DMS114 treated with DMSO at 0.1 percent for 48 hours (cell line): ENCODE measurements around the gene CHRFAM7A.
"Not testable (repeated sequence)": the region's sequence is repeated elsewhere in the genome, so short reads cannot be mapped to it uniquely, and the experiment has no call there.

Experiments used
- DNase-seq: peaks from one replicate; lab custom pipeline; 2025; ENCODE audit not compliant: unreplicated experiment; lab: John Stamatoyannopoulos, UW

Gene CHRFAM7A

DNA sequence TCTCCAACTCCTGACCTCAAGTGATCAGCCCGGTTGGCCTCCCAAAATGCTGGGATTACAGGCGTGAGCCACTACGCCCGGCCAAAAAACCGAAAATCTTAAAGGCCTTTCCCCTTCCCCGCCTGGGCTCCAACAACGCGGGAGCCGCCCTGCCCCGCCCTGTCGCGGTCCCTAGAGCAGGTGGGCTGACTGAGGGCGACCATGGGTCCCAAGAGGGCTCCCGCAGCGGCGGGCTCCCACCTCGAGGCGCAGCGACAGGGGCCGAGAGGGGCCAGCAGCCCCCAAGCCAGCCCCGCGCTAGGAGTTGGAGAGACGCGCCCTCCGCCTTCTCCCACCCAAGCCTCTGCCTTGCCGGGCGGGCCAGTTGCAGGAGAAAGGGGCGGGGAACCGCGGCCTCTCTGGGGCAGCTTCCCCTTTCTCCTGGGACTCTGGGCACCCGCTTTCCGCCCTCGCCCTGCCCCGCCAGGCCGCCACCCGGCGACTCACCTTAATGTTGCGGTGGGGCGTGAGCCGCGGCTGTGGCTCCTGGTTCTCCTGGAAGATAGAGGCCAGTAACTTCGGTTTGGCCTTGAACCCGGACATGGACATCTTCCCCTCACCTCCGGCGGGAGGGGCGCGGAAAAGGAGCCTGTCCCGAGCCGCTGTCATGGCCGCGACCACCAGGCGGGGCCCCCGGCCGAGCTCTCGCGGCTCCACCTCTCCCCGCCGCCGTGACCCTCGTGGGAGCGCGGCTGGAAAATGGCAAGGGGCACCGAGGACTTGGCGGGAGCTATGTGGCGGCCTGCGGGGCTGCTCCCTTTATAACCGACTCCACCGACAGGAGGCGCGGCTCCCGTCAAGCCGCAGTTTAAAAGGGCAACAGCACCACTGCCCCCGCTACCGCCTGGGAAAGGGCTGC, at the start of gene CHRFAM7A:
Gene CHRFAM7A (minus strand): TSS at position 775 of the 898 bp plus-strand sequence. CDS start 10,189 bp downstream, outside the sequence.
- DNase-seq = not testable (repeated sequence)

DNA sequence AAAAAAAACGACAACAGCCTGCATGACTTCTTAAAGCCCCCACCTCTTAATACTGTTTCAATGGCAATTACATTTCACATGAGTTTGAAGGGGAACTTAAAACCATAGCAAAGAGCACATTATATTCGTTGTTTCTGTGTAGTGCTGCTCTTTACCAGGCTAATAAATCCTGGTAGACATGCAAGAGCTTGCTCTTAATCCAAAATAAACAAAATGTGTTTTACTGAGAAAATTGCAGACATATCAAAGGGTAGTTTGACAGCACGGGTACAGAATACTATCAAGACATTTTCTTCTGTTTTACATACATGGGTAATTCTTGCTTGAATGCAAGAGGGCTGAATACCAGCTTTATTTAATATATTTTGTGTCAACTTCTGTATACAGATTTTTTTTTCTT, 45.0 kb upstream of the CHRFAM7A start:
- DNase-seq = not testable (repeated sequence)

- DNase-seq = not testable (repeated sequence)
Measured at GRCh38 chr15:30435878-30436277, 42.5 kb upstream of the CHRFAM7A start.

GRCh38 chr15:30420723-30421122, 27.4 kb upstream of the CHRFAM7A start:
- DNase-seq = not testable (repeated sequence)

DNA sequence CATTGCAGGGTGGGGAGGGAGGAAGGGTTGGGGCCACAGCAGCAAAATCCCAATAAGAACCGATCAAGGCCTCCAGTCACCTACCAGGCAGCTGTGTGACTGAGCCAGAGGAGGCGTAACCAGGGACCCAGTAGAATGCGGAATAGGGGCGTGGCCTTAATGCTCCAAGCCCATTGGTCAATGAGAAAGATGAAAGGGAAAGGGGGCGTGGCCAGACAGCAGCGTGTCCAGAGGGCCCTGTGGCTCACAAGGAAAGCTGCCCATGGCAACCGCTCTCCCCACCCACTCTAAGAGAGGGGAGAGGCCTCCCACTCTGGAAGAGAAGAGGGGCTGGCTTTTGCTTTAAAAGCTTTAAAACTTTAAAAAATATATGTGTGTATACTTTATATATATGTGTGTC, 20.8 kb upstream of the CHRFAM7A start, which contains the start of gene GOLGA8R:
Gene GOLGA8R (minus strand): TSS at position 101 of the 400 bp plus-strand sequence. CDS start 98 bp downstream, at position 3.
- DNase-seq = not testable (repeated sequence)

DNA sequence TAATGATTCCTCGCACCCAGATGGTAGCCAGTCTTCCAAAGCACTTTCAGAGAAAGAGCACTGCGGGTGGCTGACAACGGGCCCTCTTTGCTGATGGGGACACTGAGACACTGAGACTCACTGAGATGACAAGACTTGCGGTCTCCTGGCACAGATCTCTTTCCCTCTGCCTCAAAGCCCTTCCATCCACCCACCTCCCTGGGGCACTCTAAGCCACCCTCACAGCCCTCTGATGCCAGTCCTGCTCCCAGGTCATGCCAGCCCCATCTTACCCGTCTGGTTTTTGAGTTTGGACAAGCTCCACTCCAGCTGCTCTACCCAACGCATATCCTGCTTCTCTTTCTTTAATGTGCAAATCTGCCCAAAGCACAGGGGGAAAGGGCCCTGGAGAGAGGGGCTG, 14.3 kb upstream of the CHRFAM7A start:
- DNase-seq = not testable (repeated sequence)

GRCh38 chr15:30398988-30399387, 5.6 kb upstream of the CHRFAM7A start:
- DNase-seq = not testable (repeated sequence)

DNA sequence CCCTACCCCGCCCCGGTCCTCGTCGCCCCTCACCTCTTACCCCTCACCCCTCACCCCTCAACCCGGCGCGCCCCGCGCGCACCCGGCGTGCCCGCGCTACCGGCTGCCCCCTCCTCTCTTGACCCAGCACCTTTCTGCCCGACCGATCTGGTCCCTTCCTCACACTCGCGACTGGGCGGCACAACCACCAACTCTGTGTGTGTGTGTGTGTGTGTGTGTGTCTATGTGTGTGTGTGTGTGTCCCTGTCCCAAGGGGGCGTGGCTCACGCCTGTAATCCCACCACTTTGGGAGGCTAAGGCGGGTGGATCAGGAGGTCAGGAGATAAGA, 288 bp upstream of the CHRFAM7A start:
- not testable (repeated sequence) for DNase-seq

DNA sequence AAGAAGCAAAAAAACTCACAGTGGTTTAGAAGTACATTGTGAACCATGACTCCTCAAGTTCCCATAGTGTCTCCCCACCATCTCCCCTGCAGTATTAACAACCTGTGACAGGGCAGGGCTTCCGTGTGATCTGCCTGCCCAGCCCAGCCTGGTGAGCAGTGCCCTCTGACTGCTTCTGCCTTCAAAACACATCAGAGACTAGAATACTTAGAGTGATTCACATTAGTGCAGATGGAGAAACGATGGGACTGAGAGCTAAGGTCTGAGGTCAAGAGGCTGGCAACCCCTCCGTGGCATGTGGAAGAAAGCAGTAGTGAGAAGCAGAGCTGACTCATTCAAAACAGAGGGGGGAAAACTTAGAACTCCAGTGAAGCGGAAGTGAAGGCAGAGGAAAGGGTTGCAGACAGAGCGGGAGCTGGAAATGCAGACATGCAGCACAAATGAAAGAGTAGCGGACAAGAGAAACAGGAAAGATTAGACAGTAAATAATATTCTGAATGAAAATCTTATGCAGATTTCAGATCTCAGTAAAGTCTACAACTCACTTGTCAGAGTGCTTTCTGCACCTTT, 6.9 kb downstream of the CHRFAM7A start:
- DNase-seq = not testable (repeated sequence)

DNA sequence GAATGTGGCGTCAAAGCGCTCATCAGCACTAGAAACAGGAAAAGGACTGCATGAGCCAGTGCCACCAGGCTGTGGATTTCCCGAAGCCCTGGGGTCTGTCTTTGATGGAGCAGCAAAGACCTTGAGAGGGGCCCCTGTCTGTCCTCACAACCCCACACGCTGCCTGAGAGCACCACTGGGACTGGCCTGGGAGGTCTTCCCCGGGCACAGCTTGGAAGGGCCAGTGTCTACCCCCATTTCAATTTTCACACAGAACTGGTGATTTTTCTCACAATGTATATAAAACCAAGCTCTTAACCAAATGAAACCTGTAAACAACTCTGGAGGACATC, 16.3 kb downstream of the CHRFAM7A start:
- DNase-seq = not testable (repeated sequence)

GRCh38 chr15:30376375-30377081, 16.8 kb downstream of the CHRFAM7A start:
- DNase-seq = not testable (repeated sequence)

DNA sequence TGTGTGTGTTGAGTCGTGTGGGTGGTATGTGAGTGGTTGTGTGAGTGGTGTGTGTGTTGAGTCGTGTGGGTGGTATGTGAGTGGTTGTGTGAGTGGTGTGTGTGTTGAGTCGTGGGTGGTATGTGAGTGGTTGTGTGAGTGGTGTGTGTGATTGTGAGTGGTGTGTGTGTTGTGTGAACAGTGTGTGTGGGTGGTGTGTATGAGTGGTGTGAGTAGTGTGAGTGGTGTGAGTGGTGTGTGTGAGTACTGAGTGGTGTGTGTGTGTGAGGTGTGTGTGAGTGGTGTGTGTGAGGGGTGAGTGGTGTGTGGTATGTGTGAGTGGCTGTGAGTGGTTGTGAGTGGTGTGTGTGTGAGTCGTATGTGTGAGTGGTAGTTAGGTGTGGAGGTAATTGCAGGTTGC, 17.5 kb downstream of the CHRFAM7A start:
- not testable (repeated sequence) for DNase-seq

DNA sequence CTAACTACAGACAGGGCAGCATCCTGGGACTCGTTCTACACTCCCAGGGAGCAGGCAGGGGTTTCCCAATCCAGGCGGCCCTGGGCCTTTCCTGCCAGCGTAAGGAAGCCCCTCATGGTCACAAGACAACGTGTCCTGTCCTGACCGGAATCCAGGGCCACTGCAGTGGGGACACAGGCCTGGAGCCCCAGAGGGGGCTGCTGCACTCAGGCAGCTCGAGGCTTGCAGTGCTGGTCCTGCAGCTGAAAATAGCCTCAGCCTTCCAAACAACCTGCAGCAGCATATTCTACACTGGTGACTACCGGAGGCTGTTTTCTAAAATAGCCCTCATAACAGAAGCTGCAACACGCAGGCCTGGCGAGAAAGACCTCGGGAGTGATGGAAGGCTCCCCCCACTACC, 18.5 kb downstream of the CHRFAM7A start:
- DNase-seq = not testable (repeated sequence)

- not testable (repeated sequence) for DNase-seq
Measured at GRCh38 chr15:30368271-30368670, 25.1 kb downstream of the CHRFAM7A start.

- not testable (repeated sequence) for DNase-seq
Measured at GRCh38 chr15:30367246-30367645, 26.1 kb downstream of the CHRFAM7A start.

DNA sequence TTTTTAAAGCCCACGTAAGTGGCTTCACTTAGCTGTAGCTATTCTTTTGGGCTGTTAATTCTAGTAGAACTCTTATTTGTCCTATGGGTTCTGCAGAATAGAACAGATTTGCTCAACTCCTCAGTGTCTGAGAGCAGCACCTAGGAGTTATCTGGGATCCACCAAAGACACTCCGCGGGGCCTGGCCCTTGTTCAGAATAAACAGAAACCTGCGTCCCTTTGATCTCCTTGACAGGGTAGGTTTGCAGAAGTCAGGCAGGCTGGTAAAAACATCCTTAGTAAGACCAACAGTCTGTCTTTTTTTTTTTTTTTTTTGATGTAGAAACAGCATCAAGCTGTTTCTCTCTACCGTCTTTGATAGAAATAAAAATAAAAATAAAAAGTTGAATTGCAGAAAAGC, 31.9 kb downstream of the CHRFAM7A start:
- DNase-seq = not testable (repeated sequence)

DNA sequence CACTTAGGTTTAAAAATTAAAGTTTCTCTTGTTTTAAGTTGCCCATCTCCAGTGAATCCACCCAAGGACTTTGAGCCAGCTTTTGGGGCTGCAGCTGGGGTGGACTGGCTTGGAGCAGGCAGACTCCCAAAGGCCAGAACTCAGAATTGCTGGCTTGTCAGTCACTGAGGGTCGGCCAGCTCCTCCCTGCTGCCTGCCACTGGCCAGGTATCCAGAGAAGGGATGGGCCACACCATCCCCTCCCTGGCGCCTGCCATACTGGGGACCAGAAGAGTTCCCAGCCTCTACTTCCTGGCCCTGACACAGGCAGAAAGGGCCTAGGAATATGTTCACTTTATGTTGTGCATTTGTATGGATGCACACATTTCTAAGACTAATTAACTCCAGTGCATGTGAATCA, 32.4 kb downstream of the CHRFAM7A start:
- not testable (repeated sequence) for DNase-seq

DNA sequence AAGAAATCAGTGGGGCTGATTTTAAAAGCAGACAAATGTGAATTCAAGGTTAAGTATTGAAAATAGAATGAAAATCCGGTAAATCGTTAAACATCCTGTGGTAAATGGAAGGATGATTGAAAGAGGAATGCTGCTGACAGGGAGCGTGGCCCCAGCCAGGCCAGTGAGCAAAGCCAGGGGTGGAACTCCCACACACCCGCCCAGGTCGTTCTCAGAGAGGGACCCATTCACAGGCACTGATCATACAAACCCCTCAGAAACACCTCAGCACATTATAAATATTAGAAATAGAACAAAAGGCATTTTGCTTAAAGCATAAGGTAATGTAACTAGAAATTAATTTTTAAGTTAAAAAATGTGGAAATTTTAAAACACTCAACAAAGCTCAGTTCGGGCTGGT, 38.3 kb downstream of the CHRFAM7A start:
- not testable (repeated sequence) for DNase-seq

- not testable (repeated sequence) for DNase-seq
Measured at GRCh38 chr15:30349803-30350202, 43.5 kb downstream of the CHRFAM7A start.

DNA sequence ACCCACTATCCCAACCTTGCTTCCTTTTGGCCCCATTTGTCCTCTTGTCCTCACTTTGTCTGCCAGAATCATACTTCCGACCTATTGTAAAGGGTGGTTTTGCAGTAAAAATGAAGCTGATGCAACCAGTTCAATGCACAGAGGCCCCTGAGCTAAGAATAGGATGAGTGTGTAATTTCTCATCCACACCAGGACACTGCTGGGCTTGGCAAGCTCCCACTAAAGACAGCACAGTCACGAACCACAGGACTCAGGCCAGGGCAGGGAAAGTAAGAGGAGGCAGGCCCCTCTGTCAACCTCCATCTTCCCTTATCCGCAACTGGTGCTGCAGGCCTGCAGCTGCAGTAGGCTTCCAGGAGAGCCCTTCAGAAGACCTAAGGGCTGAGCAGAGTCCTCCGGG, 56.8 kb downstream of the CHRFAM7A start:
- not testable (repeated sequence) for DNase-seq

DNA sequence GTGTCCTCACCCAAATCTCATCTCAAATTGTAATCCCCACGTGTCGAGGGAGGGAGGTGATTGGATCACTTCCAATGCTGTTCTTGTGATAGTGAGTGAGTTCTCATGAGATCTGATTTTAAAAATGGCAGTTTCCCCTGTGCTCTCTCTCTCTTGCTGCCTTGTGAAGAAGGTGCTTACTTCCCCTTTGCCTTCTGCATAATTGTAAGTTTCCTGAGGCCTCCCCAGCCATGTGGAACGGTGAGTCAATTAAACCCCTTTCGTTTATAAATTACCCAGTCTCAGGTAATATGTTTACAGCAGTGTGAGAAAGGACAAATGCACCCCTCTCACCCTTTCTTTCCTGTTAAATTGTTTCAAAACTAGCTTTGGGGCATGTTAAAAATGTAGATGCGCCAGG, 59.2 kb downstream of the CHRFAM7A start:
- not testable (repeated sequence) for DNase-seq

GRCh38 chr15:30326145-30326544, 67.2 kb downstream of the CHRFAM7A start:
- DNase-seq = not testable (repeated sequence)
